ENCODE data around the gene ANP32B.
"Not testable (repeated sequence)": the region's sequence is repeated elsewhere in the genome, so short reads cannot be mapped to it uniquely, and the experiment has no call there.

Gene ANP32B

DNA sequence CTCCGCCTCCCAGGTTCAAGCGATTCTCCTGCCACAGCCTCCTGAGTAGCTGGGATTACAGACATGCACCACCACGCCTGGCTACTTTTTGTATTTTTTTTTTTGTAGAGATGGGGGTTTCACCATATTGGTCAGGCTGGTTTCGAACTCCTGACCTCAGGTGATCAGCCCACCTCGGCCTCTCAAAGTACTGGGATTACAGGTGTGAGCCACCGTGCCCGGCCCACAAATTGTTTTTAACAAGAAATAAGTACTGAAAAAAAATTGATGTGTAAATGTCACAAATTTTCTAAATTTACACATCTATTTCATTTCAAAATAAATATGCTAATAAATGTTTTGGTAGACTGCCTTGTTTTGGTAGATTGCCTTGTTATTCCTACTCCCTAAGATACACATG, 13.5 kb downstream of the ANP32B start:
- not testable (repeated sequence) for DNase-seq

DNA sequence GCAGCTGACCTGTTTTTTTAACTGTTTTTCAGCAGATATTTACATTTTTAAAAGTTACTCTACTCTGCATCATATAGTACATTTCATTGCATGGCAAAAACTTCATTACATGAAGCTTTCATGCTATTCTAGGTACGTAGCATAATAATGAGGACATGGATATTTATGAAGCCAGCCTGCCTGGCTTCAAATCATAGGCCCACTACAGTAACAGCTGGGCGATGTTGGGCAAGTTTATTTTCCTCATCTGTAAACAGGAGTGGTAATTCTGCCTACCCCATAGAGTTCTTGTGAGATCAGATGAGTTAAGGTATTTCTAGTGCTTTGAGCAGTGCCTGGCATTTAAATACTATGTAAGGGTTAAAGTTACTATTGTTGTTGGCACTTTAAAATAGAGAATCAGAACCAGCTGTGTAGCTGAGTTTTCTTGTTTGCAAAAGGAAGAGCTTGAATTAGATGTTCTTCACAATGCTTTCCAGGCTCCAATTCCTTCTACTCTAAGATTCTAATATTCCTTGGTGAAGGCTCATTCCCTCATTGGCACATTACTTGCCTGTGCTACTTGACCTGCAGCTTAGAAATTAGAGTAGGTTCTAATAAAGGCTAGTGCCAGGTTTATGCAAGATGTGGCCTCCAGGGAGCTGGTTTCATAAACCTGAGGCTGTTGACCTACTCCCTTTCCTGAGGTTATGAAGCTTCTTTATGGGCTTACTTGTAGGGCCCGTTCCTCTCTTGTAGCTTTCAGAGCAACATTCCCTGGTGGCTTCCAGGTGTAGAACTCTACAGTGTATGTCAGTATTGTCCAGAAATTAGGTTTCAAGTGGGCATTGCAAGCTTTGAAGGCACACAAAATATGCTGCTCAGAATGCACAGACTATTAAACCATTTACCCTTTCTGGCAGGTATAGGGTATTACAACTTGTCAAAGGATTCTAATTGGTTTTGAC, 14.5 kb downstream of the ANP32B start:
- DNase-seq = no peak

DNA sequence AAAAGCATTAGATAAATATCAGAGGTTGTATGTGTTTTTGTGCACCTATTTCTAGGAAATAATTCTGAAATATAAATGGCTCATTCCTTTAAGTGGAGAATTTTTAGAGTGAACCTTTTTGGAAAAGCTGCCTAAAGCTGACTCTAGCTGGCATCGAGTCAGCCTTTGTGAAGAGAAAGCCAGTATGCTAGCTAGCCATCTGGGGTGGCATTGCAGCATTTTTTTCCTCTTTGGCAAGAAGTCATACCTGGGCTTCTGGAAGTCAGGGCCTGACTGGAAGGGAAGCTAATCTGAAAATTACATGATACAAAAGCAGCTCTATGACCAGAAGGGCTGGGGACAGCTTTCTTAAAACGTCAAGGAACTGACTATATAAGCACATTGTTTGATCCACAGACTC, 19.7 kb downstream of the ANP32B start:
- no peak for DNase-seq

DNA sequence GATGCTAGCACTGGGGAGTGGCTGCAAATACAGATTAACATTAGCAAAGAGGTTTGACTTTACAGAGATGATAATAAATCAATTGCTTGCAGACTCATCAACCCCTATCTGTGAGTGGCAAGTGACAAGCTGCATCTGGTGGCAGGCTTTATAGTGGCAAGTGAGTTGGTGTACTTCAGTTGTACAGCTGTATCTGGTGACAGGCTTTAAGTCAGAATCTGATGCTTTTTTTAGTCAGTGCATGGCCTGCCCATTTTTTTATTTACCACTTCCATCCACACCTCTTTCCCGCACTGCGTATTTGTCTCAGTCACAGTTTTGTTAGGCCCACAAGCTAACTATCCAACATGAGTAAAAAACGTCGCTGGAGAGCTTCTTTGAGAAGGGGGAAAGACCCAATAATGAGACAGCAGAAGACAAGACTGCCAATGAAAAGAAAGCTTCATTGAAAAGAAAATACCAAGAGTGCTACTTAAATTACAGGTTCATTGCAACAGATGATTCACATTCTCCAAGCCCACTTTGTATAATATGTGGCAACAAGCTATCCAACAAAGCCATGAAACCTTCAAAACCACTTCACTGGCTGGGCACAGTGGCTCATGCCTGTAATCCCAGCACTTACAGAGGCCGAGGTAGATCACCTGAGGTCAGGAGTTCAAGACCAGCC, 23.1 kb downstream of the ANP32B start:
- no peak for DNase-seq

DNA sequence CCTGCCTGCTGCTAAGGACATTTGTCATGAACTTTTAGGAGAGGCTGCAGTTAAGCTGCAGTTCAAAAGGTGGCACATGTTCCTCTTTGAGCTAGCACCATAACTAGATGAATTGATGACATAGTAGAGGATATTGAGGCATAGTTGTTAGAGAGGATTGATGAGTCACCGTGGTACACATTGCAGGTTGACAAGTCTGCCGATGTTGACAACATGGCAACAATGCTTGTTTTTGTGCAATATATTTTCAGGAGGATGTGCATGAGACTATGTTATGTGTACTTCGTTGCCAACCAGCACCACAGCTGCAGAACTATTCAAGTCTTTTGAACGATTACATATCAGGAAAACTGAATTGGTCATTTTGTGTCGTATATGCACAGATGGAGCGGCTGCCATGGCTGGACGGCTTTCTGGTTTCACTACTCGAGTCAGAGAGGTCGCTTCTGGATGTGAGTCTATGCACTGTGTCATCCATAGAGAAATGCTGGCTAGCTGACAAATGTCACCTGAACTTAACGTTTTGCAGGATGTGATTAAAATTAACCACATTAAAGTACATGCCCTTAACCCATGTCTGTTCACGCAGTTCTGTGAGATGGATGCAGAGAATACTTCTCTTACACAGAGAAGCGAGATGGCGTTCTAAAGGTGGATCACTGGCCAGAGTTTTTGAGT, 24.2 kb downstream of the ANP32B start:
- DNase-seq = no peak

DNA sequence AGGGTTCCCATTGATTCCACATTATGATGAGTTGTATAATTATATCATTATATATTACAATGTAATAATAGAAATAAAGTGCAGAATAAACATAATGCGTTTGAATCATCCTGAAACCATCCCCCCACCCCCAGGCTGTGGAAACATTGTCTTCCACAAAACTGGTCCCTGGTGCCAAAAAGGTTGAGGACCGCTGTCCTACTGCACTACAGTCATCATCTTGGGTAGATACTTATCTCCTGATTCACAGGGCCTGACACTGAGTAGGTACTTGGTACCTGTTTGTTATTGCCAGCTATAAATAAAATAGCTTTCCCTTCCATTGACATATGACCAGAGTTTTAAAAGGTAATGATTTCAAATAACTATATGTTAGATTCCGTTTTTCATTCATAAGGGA, 25.6 kb downstream of the ANP32B start:
- DNase-seq = no peak

DNA sequence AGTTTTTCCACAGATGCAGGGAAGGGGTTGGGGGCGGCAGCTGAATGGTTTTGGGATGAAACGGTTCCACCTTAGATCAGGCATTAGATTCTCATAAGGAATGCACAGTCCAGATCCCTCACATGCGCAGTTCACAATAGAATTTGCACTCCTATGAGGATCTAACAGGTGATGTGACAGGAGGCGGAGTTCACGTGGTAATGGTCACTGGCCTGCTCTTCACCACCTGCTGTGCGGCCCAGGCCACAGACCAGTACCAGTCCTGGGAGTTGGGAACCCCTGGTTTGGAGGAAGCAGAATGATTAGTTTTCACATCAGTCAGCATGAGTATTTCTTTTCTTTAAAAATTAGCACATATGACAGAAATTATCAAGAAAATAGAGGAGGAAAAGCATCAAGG, 26.3 kb downstream of the ANP32B start:
- no peak for DNase-seq

DNA sequence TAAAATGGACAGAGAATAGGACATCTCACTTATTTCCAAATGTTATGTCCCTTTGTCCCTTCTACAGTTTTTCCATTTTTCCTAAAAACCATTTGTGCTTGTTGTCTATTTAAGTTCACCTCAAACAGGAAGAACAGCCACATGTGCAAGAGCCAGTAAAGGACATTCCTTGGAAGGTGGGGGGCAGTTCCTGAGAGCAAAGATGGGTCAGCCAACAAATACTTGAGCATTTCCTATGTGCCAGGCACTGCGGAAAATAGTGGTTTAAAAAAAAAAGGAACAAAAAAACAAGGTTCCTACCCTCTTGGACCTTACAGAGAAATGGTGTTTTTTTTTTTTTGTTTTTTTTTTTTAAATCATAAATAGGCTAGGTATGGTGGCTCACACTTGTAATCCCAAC, 26.8 kb downstream of the ANP32B start:
- no peak for DNase-seq

- no peak for DNase-seq
These were observed 27.3 kb downstream of the ANP32B start for GRCh38 chr9:98010445-98010844.

DNA sequence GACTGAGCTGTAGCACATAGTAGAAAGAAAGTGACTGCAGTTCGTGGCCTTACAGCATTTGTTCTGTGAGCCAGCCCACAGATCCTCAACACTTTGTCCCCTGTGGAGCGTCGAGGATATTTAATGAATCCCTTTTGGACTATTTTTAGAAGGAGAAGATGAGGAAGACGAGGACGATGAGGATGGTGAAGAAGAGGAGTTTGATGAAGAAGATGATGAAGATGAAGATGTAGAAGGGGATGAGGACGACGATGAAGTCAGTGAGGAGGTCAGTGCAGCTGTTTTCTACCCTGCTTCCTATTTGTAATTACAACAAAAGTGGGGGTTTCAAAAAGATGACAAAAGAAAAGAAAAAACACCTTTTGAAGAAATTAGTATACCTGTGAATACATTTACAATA, 28.0 kb downstream of the ANP32B start:
- no peak for DNase-seq

GRCh38 chr9:98016137-98016680, 33.1 kb downstream of the ANP32B start:
- DNase-seq = no peak

DNA sequence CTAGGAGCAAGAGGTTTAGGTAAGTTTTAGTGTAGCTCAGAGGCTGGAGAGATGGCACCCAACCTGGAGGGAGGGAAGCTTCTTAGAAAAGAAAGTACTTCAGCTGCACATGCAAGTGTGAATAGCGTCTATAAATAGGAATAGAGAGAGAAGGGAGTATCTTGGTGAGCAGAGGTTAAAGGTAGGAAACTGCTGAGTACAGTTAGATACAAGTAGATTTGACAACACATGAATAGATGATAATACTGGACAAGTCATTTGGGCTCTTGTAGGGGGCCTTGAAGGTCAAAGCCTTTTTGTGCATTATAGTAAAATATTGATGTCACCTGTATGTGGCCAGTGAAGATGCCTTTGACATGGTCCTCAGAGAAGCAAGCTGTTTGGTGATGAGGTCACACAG, 34.2 kb downstream of the ANP32B start:
- DNase-seq = no peak

- no peak for DNase-seq
These were observed 35.2 kb downstream of the ANP32B start for GRCh38 chr9:98018347-98018746.

DNA sequence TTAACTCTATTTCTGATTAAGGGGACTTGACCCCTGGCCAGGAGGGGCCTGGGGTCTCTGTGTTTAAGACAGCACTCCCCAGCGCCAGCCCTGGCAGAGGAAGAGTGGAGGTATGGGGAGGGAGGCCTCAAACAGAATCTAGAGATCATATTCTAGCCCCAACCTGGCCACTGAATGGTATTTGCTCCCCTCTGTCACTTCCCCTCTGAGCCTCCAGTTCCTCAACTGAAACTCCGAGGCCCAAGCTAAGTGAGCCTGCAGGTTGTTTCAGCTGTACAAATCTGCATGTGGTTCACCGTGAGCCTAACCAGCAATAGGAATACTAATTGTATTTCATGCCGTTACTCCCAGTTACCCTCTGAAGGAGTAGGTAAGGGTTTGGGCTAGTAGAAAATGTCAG, 36.0 kb downstream of the ANP32B start:
- no peak for DNase-seq

DNA sequence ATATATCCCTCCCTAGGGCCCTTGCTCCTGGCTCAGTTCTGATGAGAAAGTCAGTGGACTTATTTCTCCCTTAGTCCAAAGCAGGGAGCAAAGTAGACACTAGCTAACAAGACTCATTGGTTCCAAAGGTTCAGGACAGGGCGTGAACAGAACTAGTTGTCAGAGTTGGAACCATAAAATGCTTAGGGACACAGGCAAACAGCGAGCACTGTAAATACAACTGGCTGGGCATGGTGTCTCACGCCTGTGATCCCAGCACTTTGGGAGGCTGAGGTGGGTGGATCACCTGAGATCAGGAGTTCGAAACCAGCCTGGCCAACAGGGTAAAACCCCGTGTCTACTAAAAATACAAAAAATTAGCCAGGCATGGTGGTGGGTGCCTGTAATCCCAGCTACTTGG, 36.7 kb downstream of the ANP32B start:
- not testable (repeated sequence) for DNase-seq

DNA sequence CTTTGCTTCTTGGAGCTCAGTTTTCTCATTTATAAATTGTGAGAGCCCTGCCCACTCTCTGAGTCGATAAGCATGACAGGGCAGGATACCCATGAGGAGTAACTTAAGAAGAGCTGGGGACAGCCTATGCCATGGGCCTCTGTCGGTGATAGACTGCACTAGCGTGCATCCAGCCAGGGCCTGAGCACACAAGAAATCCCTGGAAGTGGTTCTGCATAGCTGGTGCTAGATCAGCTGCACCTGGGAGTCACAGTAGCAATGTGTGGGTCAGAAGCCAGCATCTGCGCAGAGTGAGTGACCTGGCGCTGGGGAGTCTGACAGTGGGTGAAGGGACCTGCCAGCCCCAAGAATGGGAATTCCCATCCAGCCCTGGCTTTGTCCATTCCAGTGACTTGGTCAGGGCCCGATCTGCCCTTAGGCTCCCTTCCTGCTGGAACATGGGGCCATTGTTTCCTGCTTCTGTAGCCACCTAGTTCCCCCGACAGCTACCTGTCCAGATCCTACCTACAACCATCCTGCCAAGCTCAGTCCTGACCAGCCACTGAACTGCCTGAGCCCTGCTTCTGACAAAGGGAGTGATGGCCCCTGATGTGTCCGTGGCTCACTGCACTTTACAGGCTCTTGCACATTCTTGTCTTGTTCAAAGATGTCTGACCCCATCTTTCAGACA, 37.5 kb downstream of the ANP32B start:
- no peak for DNase-seq

DNA sequence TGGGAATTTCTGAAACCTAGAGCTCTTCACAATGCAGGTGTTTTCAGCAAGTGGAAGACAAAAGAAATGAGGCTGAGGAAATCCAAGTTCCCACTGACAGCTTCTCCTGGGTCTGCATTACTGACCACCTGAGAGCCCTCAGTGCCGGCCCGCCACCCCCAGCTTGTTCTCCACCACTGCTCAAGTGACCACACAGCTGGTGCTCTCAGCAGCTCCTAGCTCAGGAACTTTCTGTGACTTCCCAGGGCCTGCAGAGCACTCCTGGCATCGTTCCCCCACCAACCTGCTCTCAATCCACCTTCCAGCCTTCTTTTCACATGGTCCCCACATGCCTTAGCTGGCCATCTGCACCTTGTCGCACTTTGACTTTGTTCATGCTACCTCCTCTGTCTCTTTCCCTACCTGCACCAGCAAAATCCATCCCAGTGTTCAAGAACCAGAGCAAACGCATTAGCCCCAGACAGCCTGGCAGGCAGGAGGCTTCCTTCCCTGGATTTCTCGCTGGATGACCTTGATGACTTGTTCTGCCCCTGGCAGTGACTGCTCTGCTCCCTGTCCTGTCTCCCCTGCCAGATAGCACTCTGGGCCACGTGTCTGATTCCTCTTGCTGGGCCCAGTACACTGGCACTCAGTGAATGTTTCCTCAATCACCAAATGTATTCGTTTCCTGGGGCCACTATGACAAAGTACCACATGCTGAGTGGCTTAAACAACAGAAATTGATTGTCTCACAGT, 38.3 kb downstream of the ANP32B start:
- DNase-seq = no peak

DNA sequence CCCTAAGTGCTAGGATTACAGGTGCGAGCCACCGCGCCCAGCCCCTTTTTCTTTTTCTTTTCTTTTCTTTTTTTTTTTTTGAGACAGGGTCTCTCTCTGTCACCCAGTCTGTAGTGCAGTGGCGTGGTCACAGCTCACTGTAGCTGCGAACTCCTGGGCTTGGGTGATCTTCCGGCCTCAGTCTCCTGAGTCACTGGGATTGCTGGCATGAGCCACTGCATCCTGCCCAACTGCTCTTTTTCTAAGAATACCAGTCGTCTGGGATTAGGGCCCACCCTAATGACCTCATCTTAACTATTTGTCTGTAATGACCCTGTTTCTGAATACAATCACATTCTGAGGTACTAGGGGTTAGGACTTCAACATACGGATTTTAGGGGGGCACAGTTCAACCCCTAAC, 39.3 kb downstream of the ANP32B start:
- DNase-seq = no peak

DNA sequence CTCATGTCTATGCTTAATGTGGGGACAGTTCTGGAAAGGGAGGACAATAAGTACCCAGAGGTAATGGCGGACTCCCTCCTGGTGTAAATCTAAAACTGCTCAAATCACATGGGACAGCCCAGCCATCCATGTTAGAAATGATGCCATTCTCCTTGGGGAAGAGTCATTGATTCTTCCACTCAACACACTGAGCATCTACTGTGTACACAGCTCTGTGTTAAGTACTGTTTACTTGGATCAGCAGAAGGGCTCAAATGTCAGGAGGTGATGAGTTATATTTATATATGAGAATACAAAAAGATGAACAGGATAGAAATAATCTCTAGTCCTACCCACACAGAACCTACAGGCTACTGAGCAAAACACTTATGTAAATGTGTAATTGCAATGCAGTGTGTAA, 41.6 kb downstream of the ANP32B start:
- DNase-seq = no peak

DNA sequence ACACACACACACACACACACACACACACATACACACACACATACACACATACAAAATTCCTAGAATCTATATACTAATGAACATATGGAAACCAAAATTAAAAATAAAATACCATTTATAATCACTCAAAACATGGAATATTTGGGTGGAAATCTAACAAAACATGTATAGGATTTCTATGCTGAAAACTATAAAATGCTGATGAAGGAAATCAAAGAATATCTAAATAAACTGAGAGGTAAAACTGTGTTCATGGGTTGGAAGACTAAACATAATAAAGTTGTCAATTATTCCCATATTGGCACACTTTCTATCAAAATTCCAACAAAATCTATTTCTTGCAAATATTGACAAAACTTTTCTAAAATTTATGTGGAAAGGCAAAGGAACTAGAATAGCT, 48.0 kb downstream of the ANP32B start:
- DNase-seq = no peak

GRCh38 chr9:98031935-98032334, 48.8 kb downstream of the ANP32B start:
- DNase-seq = no peak
